HG02973 (cell line): ENCODE data around the gene MECR.

Experiments used
- ATAC-seq: cut with Tn5 transposase; IDR thresholded peaks from one replicate; pipeline ENCODE4 v1.9.1; 2021; ENCODE audit warnings: moderate library complexity; ENCODE audit not compliant: unreplicated experiment

MECR gene

GRCh38 chr1:29230553-29231378, at the start of gene MECR:
MECR (minus strand) TSS chr1:29230934; CDS start chr1:29230906, 28 bp downstream.
- peak; percentile 86 for ATAC-seq

- no peak for ATAC-seq
Observed at GRCh38 chr1:29279951-29280391, 49.2 kb upstream of the MECR start.

GRCh38 chr1:29279406-29279805, 48.7 kb upstream of the MECR start:
- no peak for ATAC-seq

GRCh38 chr1:29278124-29278523, 47.4 kb upstream of the MECR start:
- ATAC-seq = no peak

- no peak for ATAC-seq
Observed at GRCh38 chr1:29275435-29275834, 44.7 kb upstream of the MECR start.

- ATAC-seq = no peak
Observed at GRCh38 chr1:29272147-29272907, 41.6 kb upstream of the MECR start.

- no peak for ATAC-seq
Observed at GRCh38 chr1:29271724-29272123, 41.0 kb upstream of the MECR start.

- no peak for ATAC-seq
Observed at GRCh38 chr1:29270929-29271521, 40.3 kb upstream of the MECR start.

GRCh38 chr1:29269382-29269781, 38.6 kb upstream of the MECR start:
- no peak for ATAC-seq

- no peak for ATAC-seq
Observed at GRCh38 chr1:29267321-29268070, 36.8 kb upstream of the MECR start.

- ATAC-seq = no peak
Observed at GRCh38 chr1:29266912-29267311, 36.2 kb upstream of the MECR start.

GRCh38 chr1:29264773-29265389, 34.1 kb upstream of the MECR start:
- ATAC-seq = no peak

GRCh38 chr1:29260531-29260930, 29.8 kb upstream of the MECR start:
- no peak for ATAC-seq

- ATAC-seq = no peak
Observed at GRCh38 chr1:29259802-29260441, 29.2 kb upstream of the MECR start.

- ATAC-seq = no peak
Observed at GRCh38 chr1:29258976-29259801, 28.5 kb upstream of the MECR start.

GRCh38 chr1:29258189-29258975, 27.6 kb upstream of the MECR start:
- no peak for ATAC-seq

- no peak for ATAC-seq
Observed at GRCh38 chr1:29256979-29257804, 26.5 kb upstream of the MECR start.

GRCh38 chr1:29256394-29256793, 25.7 kb upstream of the MECR start:
- no peak for ATAC-seq
